SK-N-SH (cell line): ENCODE results near the gene RAP1GAP. TPM values are rescaled to one million over a fixed set of nuclear protein-coding genes. Genes with fewer than 3 reads are reported as not detected.

Experiments used
- CTCF ChIA-PET: fragments of 300-600, 350-600 bp; formaldehyde crosslinking; extraction: SDS; loops from one replicate; lab custom pipeline; 2021; lab: Yijun Ruan, JAX
- POLR2A ChIA-PET: fragments of 350-600 bp; sonication (Branson Sonifier 250); formaldehyde crosslinking; extraction: SDS; loops from one replicate; lab custom pipeline; 2020; ENCODE audit warnings: antibody characterized with exemption, inconsistent platforms; lab: Yijun Ruan, JAX
- DNase-seq: peaks from one replicate; pipeline ENCODE4 v3.0.0; 2012
- H2AFZ ChIP-seq: fragments of 200-600 bp; sonication (generic); 2 replicates; pipeline ENCODE4 v1.8.1; 2016; ENCODE audit warnings: antibody characterized with exemption, mild to moderate bottlenecking, low read depth
- H3F3A ChIP-seq: fragments of 200-600 bp; sonication (generic); replicated peaks from 2 replicates; pipeline ENCODE3; 2016; ENCODE audit warnings: antibody characterized with exemption, mild to moderate bottlenecking; ENCODE audit not compliant: insufficient read depth
- H3K27ac ChIP-seq, 2 experiments: fragments of 200-500 bp in 1 of 2; fragments of 200-600 bp in 1 of 2; sonication (Bioruptor generic) in 1 of 2; sonication (generic), shearing (Covaris generic) in 1 of 2; 2 replicates each; pipeline versions ENCODE4 v1.5.1 to v1.6.1; 2014 to 2016; ENCODE audit warnings: low read depth in 2 of 2, inconsistent platforms in 1 of 2, low read length in 1 of 2, mild to moderate bottlenecking in 1 of 2, mixed read lengths in 1 of 2
- H3K27me3 ChIP-seq: fragments of 200-600 bp; sonication (generic), shearing (Covaris generic); 2 replicates; pipeline ENCODE4 v1.6.1; 2016; ENCODE audit warnings: mixed run types; ENCODE audit not compliant: insufficient read depth
- H3K36me3 ChIP-seq, 2 experiments: fragments of 200-500 bp in 1 of 2; fragments of 200-600 bp in 1 of 2; sonication (Bioruptor generic) in 1 of 2; sonication (generic) in 1 of 2; replicated peaks in 1 of 2; 2 replicates each; pipeline versions ENCODE3 to v1.5.1; 2014 to 2016; ENCODE audit warnings: low read length in 1 of 2, mild to moderate bottlenecking in 1 of 2; ENCODE audit not compliant: insufficient read depth in 2 of 2, control insufficient read depth in 1 of 2
- H3K4me1 ChIP-seq, 2 experiments: fragments of 200-500 bp in 1 of 2; fragments of 200-600 bp in 1 of 2; sonication (Bioruptor generic) in 1 of 2; sonication (generic), shearing (Covaris generic) in 1 of 2; 2 replicates each; pipeline versions ENCODE4 v1.5.1 to v1.6.1; 2014 to 2016; ENCODE audit warnings: low read depth in 1 of 2, low read length in 1 of 2, mixed run types in 1 of 2; ENCODE audit not compliant: insufficient read depth in 2 of 2, control insufficient read depth in 1 of 2
- H3K4me2 ChIP-seq: fragments of 200-600 bp; sonication (generic), shearing (Covaris generic); 2 replicates; pipeline ENCODE4 v1.6.1; 2017; ENCODE audit warnings: mixed run types
- H3K4me3 ChIP-seq, 2 experiments: fragments of 200-500 bp in 1 of 2; fragments of 200-600 bp in 1 of 2; sonication (Bioruptor generic) in 1 of 2; sonication (generic), shearing (Covaris generic) in 1 of 2; 2 replicates each; pipeline versions ENCODE4 v1.5.1 to v1.8.1; 2014 to 2016; ENCODE audit warnings: low read depth in 2 of 2, inconsistent platforms in 1 of 2, low read length in 1 of 2, mild to moderate bottlenecking in 1 of 2, mixed read lengths in 1 of 2, moderate library complexity in 1 of 2
- H3K79me2 ChIP-seq: fragments of 200-600 bp; sonication (generic); 2 replicates; pipeline ENCODE4 v1.8.1; 2017; ENCODE audit warnings: mild to moderate bottlenecking; ENCODE audit not compliant: insufficient read depth
- H3K9ac ChIP-seq: fragments of 200-600 bp; sonication (generic); 2 replicates; pipeline ENCODE4 v1.6.1; 2017; ENCODE audit warnings: mixed run types
- H3K9me2 ChIP-seq: fragments of 200-600 bp; sonication (generic); 2 replicates; pipeline ENCODE4 v1.6.1; 2017; ENCODE audit warnings: mixed run types
- H3K9me3 ChIP-seq: fragments of 200-600 bp; sonication (generic); 2 replicates; pipeline ENCODE4 v1.6.1; 2017; ENCODE audit warnings: mixed run types, mild to moderate bottlenecking, moderate library complexity
- H4K20me1 ChIP-seq: fragments of 200-600 bp; sonication (generic); 2 replicates; pipeline ENCODE4 v1.6.1; 2017; ENCODE audit warnings: mild to moderate bottlenecking, mixed run types; ENCODE audit not compliant: insufficient read depth
- ELF1 ChIP-seq: IDR thresholded peaks from 2 replicates; pipeline ENCODE4 v1.4.0; 2012
- EP300 ChIP-seq, 2 experiments: IDR thresholded peaks; 2 replicates each; pipeline versions ENCODE4 v1.4.0 to v1.6.1; 2012; ENCODE audit warnings: borderline replicate concordance in 1 of 2, low read depth in 1 of 2, low read length in 1 of 2
- EZH2phosphoT487 ChIP-seq: fragments of 200-600 bp; sonication (generic); IDR thresholded peaks from 2 replicates; pipeline ENCODE4 v1.6.1; 2017; ENCODE audit warnings: low read depth, mixed run types, mild to moderate bottlenecking, antibody characterized with exemption, moderate library complexity, borderline replicate concordance
- FOXJ3 ChIP-seq: sonication (generic); formaldehyde crosslinking; IDR thresholded peaks from 2 replicates; pipeline ENCODE4 v1.5.1; 2020; ENCODE audit warnings: mild to moderate bottlenecking, missing genetic modification reagents
- FOXM1 ChIP-seq: IDR thresholded peaks from 2 replicates; pipeline ENCODE4 v1.4.0; 2012; ENCODE audit warnings: low read depth, mild to moderate bottlenecking
- GABPA ChIP-seq: IDR thresholded peaks from 2 replicates; pipeline ENCODE4 v1.4.0; 2012; ENCODE audit warnings: low read depth, mild to moderate bottlenecking
- MEF2A ChIP-seq: IDR thresholded peaks from 2 replicates; pipeline ENCODE4 v1.4.0; 2012; ENCODE audit warnings: low read depth, borderline replicate concordance
- MXI1 ChIP-seq: IDR thresholded peaks from 2 replicates; pipeline ENCODE4 v1.6.1; 2012; ENCODE audit warnings: mild to moderate bottlenecking, low read depth, low read length, improper control_type of control experiment
- NFIC ChIP-seq: IDR thresholded peaks from 2 replicates; pipeline ENCODE4 v1.4.0; 2012; ENCODE audit warnings: borderline replicate concordance
- RAD21 ChIP-seq: IDR thresholded peaks from 2 replicates; pipeline ENCODE4 v1.6.1; 2012; ENCODE audit warnings: mild to moderate bottlenecking, low read length
- RXRA ChIP-seq: IDR thresholded peaks from 2 replicates; pipeline ENCODE4 v1.4.0; 2012; ENCODE audit warnings: low read depth, mild to moderate bottlenecking, borderline replicate concordance
- SIN3A ChIP-seq: IDR thresholded peaks from 2 replicates; pipeline ENCODE4 v1.6.1; 2012; ENCODE audit warnings: low read depth, mild to moderate bottlenecking, low read length, moderate library complexity, borderline replicate concordance
- TAF1 ChIP-seq: IDR thresholded peaks from 2 replicates; pipeline ENCODE4 v1.6.1; 2012; ENCODE audit warnings: low read depth, mild to moderate bottlenecking, low read length, moderate library complexity, borderline replicate concordance
- TEAD4 ChIP-seq: IDR thresholded peaks from 2 replicates; pipeline ENCODE4 v1.4.0; 2012; ENCODE audit warnings: mild to moderate bottlenecking, borderline replicate concordance; ENCODE audit not compliant: insufficient read depth
- YY1 ChIP-seq: IDR thresholded peaks from 2 replicates; pipeline ENCODE4 v1.4.0; 2012; ENCODE audit warnings: low read depth, mild to moderate bottlenecking
- WGBS: methylation state at CpG from one replicate; pipeline ENCODE4 v1.1.6; 2017; ENCODE audit warnings: low lambda C conversion rate; 5-methylcytosine and 5-hydroxymethylcytosine counted together
- polyA plus RNA-seq, 3 experiments: library from polyadenylated mRNA; depleted of rRNA; stranded (reverse); fragments of >200 nt; gene quantifications; 2 replicates each; pipeline ENCODE4 v1.2.3, GENCODE V29; 2012
- TF ChIP-seq, protein P1 (sequence below): IDR thresholded peaks from 2 replicates; pipeline ENCODE4 v1.4.0; 2012; ENCODE audit warnings: low read depth, borderline replicate concordance
- TF ChIP-seq, protein P2 (sequence below): IDR thresholded peaks from 2 replicates; pipeline ENCODE4 v1.4.0; 2012; ENCODE audit warnings: low read depth
- TF ChIP-seq, protein P3 (sequence below): fragments of 150-350 bp; IDR thresholded peaks from 2 replicates; pipeline ENCODE4 v1.6.1; 2016; ENCODE audit warnings: mild to moderate bottlenecking, low read depth, low read length

RAP1GAP gene
- polyA plus RNA-seq, 1 of the 3 experiments (the other 2 are of a cell fraction), result 0.99 TPM

DNA sequence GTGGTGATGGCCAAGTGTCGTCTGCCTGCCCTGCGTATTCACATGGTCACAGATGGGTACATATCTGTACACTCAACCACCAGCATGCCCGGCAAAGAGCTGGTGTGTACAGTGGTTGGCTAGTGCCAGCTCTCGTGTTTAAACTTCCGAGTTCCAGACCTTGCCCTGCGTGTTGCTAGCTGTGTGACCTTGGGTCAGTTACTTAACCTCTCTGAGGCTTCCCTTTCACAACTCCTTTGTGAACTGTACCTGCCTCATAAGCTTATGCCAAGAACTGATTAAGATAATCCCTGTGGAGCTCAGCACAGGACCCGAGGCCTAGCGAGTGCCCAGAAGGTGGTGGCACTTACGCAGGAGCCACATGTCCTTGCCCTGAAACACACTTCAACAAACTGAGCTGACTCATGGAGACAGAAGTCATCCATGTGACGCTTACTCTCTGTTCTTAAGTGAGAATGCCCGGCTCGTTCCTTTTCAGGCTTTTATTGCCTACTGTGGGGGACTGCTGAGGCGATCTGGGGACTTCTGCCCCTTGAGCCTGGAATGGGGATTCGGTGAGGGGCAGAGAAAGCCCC lies 104.5 kb downstream of the RAP1GAP start (continued):
- no peak for TF ChIP-seq YY1
- TF ChIP-seq, protein P1, sequence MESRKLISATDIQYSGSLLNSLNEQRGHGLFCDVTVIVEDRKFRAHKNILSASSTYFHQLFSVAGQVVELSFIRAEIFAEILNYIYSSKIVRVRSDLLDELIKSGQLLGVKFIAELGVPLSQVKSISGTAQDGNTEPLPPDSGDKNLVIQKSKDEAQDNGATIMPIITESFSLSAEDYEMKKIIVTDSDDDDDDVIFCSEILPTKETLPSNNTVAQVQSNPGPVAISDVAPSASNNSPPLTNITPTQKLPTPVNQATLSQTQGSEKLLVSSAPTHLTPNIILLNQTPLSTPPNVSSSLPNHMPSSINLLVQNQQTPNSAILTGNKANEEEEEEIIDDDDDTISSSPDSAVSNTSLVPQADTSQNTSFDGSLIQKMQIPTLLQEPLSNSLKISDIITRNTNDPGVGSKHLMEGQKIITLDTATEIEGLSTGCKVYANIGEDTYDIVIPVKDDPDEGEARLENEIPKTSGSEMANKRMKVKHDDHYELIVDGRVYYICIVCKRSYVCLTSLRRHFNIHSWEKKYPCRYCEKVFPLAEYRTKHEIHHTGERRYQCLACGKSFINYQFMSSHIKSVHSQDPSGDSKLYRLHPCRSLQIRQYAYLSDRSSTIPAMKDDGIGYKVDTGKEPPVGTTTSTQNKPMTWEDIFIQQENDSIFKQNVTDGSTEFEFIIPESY, result no peak
- TF ChIP-seq, all 33 proteins: peak for 0

DNA sequence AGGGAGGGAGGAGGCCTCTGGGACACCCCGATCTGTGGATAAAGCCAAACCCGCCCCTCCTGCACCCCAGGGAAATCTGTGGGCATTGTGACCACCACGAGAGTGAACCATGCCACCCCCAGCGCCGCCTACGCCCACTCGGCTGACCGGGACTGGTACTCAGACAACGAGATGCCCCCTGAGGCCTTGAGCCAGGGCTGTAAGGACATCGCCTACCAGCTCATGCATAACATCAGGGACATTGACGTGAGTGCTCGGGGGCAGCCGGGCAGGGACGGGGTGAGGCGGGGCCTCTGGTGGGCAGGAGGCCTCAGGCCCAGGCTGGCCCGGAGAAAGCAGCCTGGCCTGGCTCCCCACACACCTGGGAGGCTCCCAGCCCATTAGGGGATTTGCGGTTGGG lies 105.2 kb downstream of the RAP1GAP start:
- Histone ChIP-seq H3K4me3 (no peak overlapping the region), H3K4me2 (no peak overlapping the region), H2AFZ (no peak overlapping the region), H3K9me2 (no peaks in the 10 kb centered on the region), H3K79me2 (no peaks in the 10 kb centered on the region), H3K27ac (no peak overlapping the region), H3F3A (no peaks in the 10 kb centered on the region), H3K9me3 (no peaks in the 10 kb centered on the region), H3K27me3 (no peaks in the 10 kb centered on the region), H4K20me1 (no peaks in the 10 kb centered on the region), H3K4me1 (peaks cover 6 to 7% of the 10 kb centered on the region in 2 experiments; a peak in 2 of 4 replicates), H3K9ac (no peak overlapping the region), H3K36me3 (no peaks in the 10 kb centered on the region)
- ChIA-PET POLR2A (no interaction called here), CTCF (interaction anchor here (0.6 to 1.1 kb wide), 2 partner anchors 10 to 94 kb away, joined by 3 read pairs; no protein-coding TSS in a partner anchor)
- WGBS, result no CpG with 5 or more reads among the region's 17 CpGs
- DNase-seq, result no peak
- TF ChIP-seq, protein P1, result no peak
- TF ChIP-seq MEF2A, result no peak
- no peak for TF ChIP-seq NFIC
- TF ChIP-seq, protein P2, sequence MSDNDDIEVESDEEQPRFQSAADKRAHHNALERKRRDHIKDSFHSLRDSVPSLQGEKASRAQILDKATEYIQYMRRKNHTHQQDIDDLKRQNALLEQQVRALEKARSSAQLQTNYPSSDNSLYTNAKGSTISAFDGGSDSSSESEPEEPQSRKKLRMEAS, result no peak
- no peak for TF ChIP-seq EP300 (IDR thresholded peaks at IDR 0.05; ENCODE audit: borderline replicate concordance in 1 of 2, low read depth in 1 of 2, low read length in 1 of 2)
- TF ChIP-seq MXI1, result no peak
- TF ChIP-seq EZH2phosphoT487, result no peak
- no peak for TF ChIP-seq YY1
- no peak for TF ChIP-seq SIN3A
- no peak for TF ChIP-seq RXRA
- no peak for TF ChIP-seq TAF1
- TF ChIP-seq FOXJ3 (CRISPR knock-in tag), result no peak
- no peak for TF ChIP-seq ELF1
- TF ChIP-seq, protein P3, sequence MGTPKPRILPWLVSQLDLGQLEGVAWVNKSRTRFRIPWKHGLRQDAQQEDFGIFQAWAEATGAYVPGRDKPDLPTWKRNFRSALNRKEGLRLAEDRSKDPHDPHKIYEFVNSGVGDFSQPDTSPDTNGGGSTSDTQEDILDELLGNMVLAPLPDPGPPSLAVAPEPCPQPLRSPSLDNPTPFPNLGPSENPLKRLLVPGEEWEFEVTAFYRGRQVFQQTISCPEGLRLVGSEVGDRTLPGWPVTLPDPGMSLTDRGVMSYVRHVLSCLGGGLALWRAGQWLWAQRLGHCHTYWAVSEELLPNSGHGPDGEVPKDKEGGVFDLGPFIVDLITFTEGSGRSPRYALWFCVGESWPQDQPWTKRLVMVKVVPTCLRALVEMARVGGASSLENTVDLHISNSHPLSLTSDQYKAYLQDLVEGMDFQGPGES, result no peak
- no peak for TF ChIP-seq GABPA
- TF ChIP-seq RAD21, result no peak
- TF ChIP-seq TEAD4, result no peak
- TF ChIP-seq FOXM1, result no peak
